OCI-LY7 (cell line): ENCODE data around the gene VENTX. TPM values are rescaled to one million over a fixed set of nuclear protein-coding genes. Genes with fewer than 3 reads are reported as not detected.

Experiments used
- BruUV-seq: library from RNA; stranded (reverse); fragments of 400-500 nt; replicated peaks from 2 replicates; lab custom pipeline; 2021; lab: Mats Ljungman, UMichigan
- CTCF ChIA-PET: fragments of 300-600 bp; sonication (Branson Sonifier 250); formaldehyde crosslinking; loops from one replicate; lab custom pipeline; 2022; ENCODE audit warnings: antibody characterized with exemption; ENCODE audit not compliant: unreplicated experiment; lab: Charles Lee
- POLR2A ChIA-PET: fragments of 300-600 bp; sonication (Branson Sonifier 250); formaldehyde crosslinking; loops from one replicate; lab custom pipeline; 2022; ENCODE audit warnings: antibody characterized with exemption; lab: Charles Lee
- DNase-seq: peaks from one replicate; pipeline ENCODE4 v3.0.0-alpha.2; 2015; ENCODE audit warnings: low spot score
- H2AFZ ChIP-seq: fragments of 200-600 bp; sonication (generic), shearing (Covaris generic); 2 replicates; pipeline ENCODE4 v1.6.1; 2014; ENCODE audit warnings: mild to moderate bottlenecking, antibody characterized with exemption, low read length, moderate library complexity
- H3K27ac ChIP-seq: fragments of 200-600 bp; sonication (generic); 2 replicates; pipeline ENCODE4 v1.5.1; 2014; ENCODE audit warnings: mixed run types, low read depth, mild to moderate bottlenecking, moderate library complexity, low read length, inconsistent platforms; ENCODE audit not compliant: poor library complexity, severe bottlenecking
- H3K36me3 ChIP-seq: fragments of 200-600 bp; sonication (generic); 2 replicates; pipeline ENCODE4 v1.6.1; 2014; ENCODE audit warnings: mild to moderate bottlenecking, antibody characterized with exemption, low read length, moderate library complexity, mixed read lengths; ENCODE audit not compliant: insufficient read depth
- H3K4me1 ChIP-seq: fragments of 200-600 bp; sonication (generic); 2 replicates; pipeline ENCODE4 v1.5.1; 2014; ENCODE audit warnings: mild to moderate bottlenecking, low read length; ENCODE audit not compliant: insufficient read depth, poor library complexity, severe bottlenecking
- H3K4me2 ChIP-seq: fragments of 200-600 bp; sonication (generic); 2 replicates; pipeline ENCODE4 v1.6.1; 2014; ENCODE audit warnings: mild to moderate bottlenecking, low read length
- H3K4me3 ChIP-seq: fragments of 200-600 bp; sonication (generic); 2 replicates; pipeline ENCODE4 v1.5.1; 2014; ENCODE audit warnings: mild to moderate bottlenecking, low read depth, low read length; ENCODE audit not compliant: poor library complexity, severe bottlenecking
- H3K79me2 ChIP-seq: fragments of 200-600 bp; sonication (generic); 2 replicates; pipeline ENCODE4 v1.6.1; 2016; ENCODE audit warnings: low read depth, mild to moderate bottlenecking, low read length, moderate library complexity, mixed read lengths; ENCODE audit not compliant: insufficient read depth
- H3K9me2 ChIP-seq: fragments of 200-600 bp; sonication (generic); 2 replicates; pipeline ENCODE4 v1.6.1; 2016; ENCODE audit warnings: mild to moderate bottlenecking, low read length, mixed read lengths; ENCODE audit not compliant: insufficient read depth
- H3K9me3 ChIP-seq: fragments of 200-600 bp; sonication (generic); 2 replicates; pipeline ENCODE4 v1.6.1; 2014; ENCODE audit warnings: mild to moderate bottlenecking, mixed run types, low read length, mixed read lengths
- H4K20me1 ChIP-seq: fragments of 200-600 bp; sonication (generic); 2 replicates; pipeline ENCODE4 v1.6.1; 2014; ENCODE audit warnings: mild to moderate bottlenecking, antibody characterized with exemption, low read length, moderate library complexity, mixed read lengths; ENCODE audit not compliant: insufficient read depth
- CTCF ChIP-seq: fragments of 200-600 bp; sonication (generic); conservative IDR thresholded peaks from 2 replicates; pipeline ENCODE4 v1.5.1; 2014; ENCODE audit warnings: mild to moderate bottlenecking, antibody characterized with exemption, low read length, moderate library complexity, mixed read lengths
- EZH2phosphoT487 ChIP-seq: fragments of 200-600 bp; sonication (generic); IDR thresholded peaks from 2 replicates; pipeline ENCODE4 v1.6.1; 2018; ENCODE audit warnings: low read depth, borderline replicate concordance, mild to moderate bottlenecking, mixed run types, antibody characterized with exemption, low read length, moderate library complexity, mixed read lengths
- intact Hi-C: fragments of 100-400 bp; cut with micrococcal nuclease; formaldehyde crosslinking; loops from one replicate; pipeline ENCODE4 v1.10.0; 2022; ENCODE audit not compliant: unreplicated experiment
- total RNA-seq, 2 experiments: library from RNA; depleted of rRNA in 1 of 2; stranded (reverse); fragments of >200 nt in 1 of 2; shearing (Covaris generic) in 1 of 2; gene quantifications; 2 replicates each; pipeline ENCODE4 v1.2.3, GENCODE V29; 2014 to 2022

Gene VENTX
- total RNA-seq, 2 experiments from 2014 or later, result not detected

- no peaks in the 10 kb centered on the region; the same call in 1 of the 2 replicates for H4K20me1 ChIP-seq
- CTCF ChIA-PET, result no interaction called here
- no TSS peak for BruUV-seq
These were observed 34.8 kb downstream of the VENTX start for GRCh38 chr10:133272301-133272963.

GRCh38 chr10:133272964-133273420 lies 35.3 kb downstream of the VENTX start:
- no TSS peak for BruUV-seq
- TF ChIP-seq CTCF (no peak), EZH2phosphoT487 (no peak)
- H3K9me2 ChIP-seq, result no peaks in the 10 kb centered on the region
- no peak for DNase-seq
- intact Hi-C loops, result no loop called here
- no peaks in the 10 kb centered on the region for H3K79me2 ChIP-seq
- peaks cover 36% of the 10 kb centered on the region for H3K4me1 ChIP-seq
- no peak overlapping the region for H3K4me3 ChIP-seq
- no peak overlapping the region for H2AFZ ChIP-seq
- H4K20me1 ChIP-seq, result no peaks in the 10 kb centered on the region; the same call in 1 of the 2 replicates
- no peak overlapping the region for H3K4me2 ChIP-seq
- H3K27ac ChIP-seq, result no peak overlapping the region
- CTCF ChIA-PET, result no interaction called here
- no peaks in the 10 kb centered on the region for H3K36me3 ChIP-seq
- no peaks in the 10 kb centered on the region for H3K9me3 ChIP-seq
- POLR2A ChIA-PET, result no interaction called here

More at GRCh38 chr10:133272301-133272963, 34.8 kb downstream of the VENTX start:
- Histone ChIP-seq H3K4me3 (no peak overlapping the region), H3K79me2 (no peaks in the 10 kb centered on the region), H2AFZ (no peak overlapping the region), H3K9me3 (no peaks in the 10 kb centered on the region), H3K36me3 (no peaks in the 10 kb centered on the region), H3K9me2 (no peaks in the 10 kb centered on the region), H3K27ac (no peak overlapping the region), H3K4me2 (no peak overlapping the region), H3K4me1 (peaks cover 31% of the 10 kb centered on the region)
- no peak for DNase-seq
- POLR2A ChIA-PET, result no interaction called here
- TF ChIP-seq CTCF (no peak), EZH2phosphoT487 (no peak)
- intact Hi-C loops, result no loop called here

- H3K4me2 ChIP-seq, result no peak overlapping the region
- TF ChIP-seq EZH2phosphoT487 (no peak), CTCF (no peak)
- peaks cover 43% of the 10 kb centered on the region for H3K4me1 ChIP-seq
- H3K27ac ChIP-seq, result no peak overlapping the region
- no peaks in the 10 kb centered on the region for H3K79me2 ChIP-seq
- BruUV-seq, result no TSS peak
- H3K4me3 ChIP-seq, result no peak overlapping the region
- no peak overlapping the region for H2AFZ ChIP-seq
- H3K9me3 ChIP-seq, result no peaks in the 10 kb centered on the region
- intact Hi-C loops, result no loop called here
- no peaks in the 10 kb centered on the region; the same call in 1 of the 2 replicates for H4K20me1 ChIP-seq
- CTCF ChIA-PET, result no interaction called here
- H3K9me2 ChIP-seq, result no peaks in the 10 kb centered on the region
- no peaks in the 10 kb centered on the region for H3K36me3 ChIP-seq
- POLR2A ChIA-PET, result no interaction called here
- no peak for DNase-seq
These were observed 36.0 kb downstream of the VENTX start for GRCh38 chr10:133273534-133274143.
